HepG2 (cell line): ENCODE data around the gene TNK1. TPM values are rescaled to one million over a fixed set of nuclear protein-coding genes. Genes with fewer than 3 reads are reported as not detected.

Experiments used
- ATAC-seq: fragments of 200-7000 bp; cut with Tn5 transposase; 3 replicates; pipeline ENCODE4 v1.9.1; 2020; ENCODE audit warnings: mild to moderate bottlenecking, moderate library complexity
- BruUV-seq: library from RNA; stranded (reverse); fragments of 400-500 nt; replicated peaks from 2 replicates; lab custom pipeline; 2021; lab: Mats Ljungman, UMichigan
- CTCF ChIA-PET: fragments of 300-600 bp; formaldehyde crosslinking; extraction: SDS; loops from one replicate; lab custom pipeline; 2021; ENCODE audit warnings: low total read pairs, inconsistent platforms, low intra/inter-chr PET ratio; lab: Yijun Ruan, JAX
- POLR2A ChIA-PET: fragments of 350-600 bp; sonication (Branson Sonifier 250); formaldehyde crosslinking; loops from one replicate; lab custom pipeline; 2020; ENCODE audit warnings: antibody characterized with exemption, inconsistent platforms; lab: Yijun Ruan, JAX
- DNase-seq: peaks from one replicate; pipeline ENCODE4 v3.0.0-alpha.2; 2015; ENCODE audit warnings: low spot score
- FAIRE-seq: peaks from 3 replicates; lab custom pipeline; 2011; peaks lifted over from hg19 to GRCh38; lab: Jason Lieb, UNC
- H2AFZ ChIP-seq: one replicate; pipeline ENCODE4 v1.6.1; 2011; ENCODE audit warnings: low read length, inconsistent platforms
- H3K27ac ChIP-seq: fragments of 300-600 bp; 3 replicates; pipeline ENCODE4 v1.8.0; 2011; ENCODE audit warnings: mixed run types, mild to moderate bottlenecking, mixed read lengths, low read length, inconsistent platforms; ENCODE audit not compliant: insufficient read depth; ENCODE audit errors: extremely low read length
- H3K27me3 ChIP-seq, 2 experiments: fragments of 200-600 bp in 1 of 2; 2 replicates in 1 of 2; 3 replicates in 1 of 2; pipeline versions ENCODE4 v1.6.0 to v1.8.0; 2011; ENCODE audit warnings: low read length in 2 of 2, mild to moderate bottlenecking in 2 of 2, moderate library complexity in 2 of 2, inconsistent platforms in 1 of 2; ENCODE audit not compliant: insufficient read depth in 2 of 2, control insufficient read depth in 1 of 2
- H3K36me3 ChIP-seq, 2 experiments: fragments of 200-600 bp in 1 of 2; replicated peaks in 1 of 2; 2 replicates in 1 of 2; 3 replicates in 1 of 2; pipeline versions ENCODE4 v1.5.1 to v1.8.0; 2011; ENCODE audit warnings: low read length in 2 of 2, inconsistent platforms in 1 of 2; ENCODE audit not compliant: insufficient read depth in 2 of 2, control insufficient read depth in 1 of 2
- H3K4me1 ChIP-seq: 2 replicates; pipeline ENCODE4 v1.5.1; 2012; ENCODE audit warnings: low read length, inconsistent platforms; ENCODE audit not compliant: insufficient read depth
- H3K4me2 ChIP-seq: 2 replicates; pipeline ENCODE4 v1.6.0; 2011; ENCODE audit warnings: low read depth, low read length, inconsistent platforms
- H3K4me3 ChIP-seq, 3 experiments: fragments of 200-600 bp in 1 of 3; sonication (generic), shearing (Covaris generic) in 1 of 3; replicated peaks in 1 of 3; 2 replicates each; pipeline ENCODE4 v1.5.1; 2011 to 2016; ENCODE audit warnings: low read length in 3 of 3, inconsistent platforms in 2 of 3, low read depth in 2 of 3, mild to moderate bottlenecking in 2 of 3, control low read depth in 1 of 3, mixed read lengths in 1 of 3; ENCODE audit not compliant: insufficient read depth in 1 of 3
- H3K79me2 ChIP-seq: one replicate; pipeline ENCODE4 v1.6.1; 2011; ENCODE audit warnings: low read length, inconsistent platforms; ENCODE audit not compliant: insufficient read depth
- H3K9ac ChIP-seq: 2 replicates; pipeline ENCODE4 v1.6.0; 2011; ENCODE audit warnings: mild to moderate bottlenecking, low read depth, low read length, inconsistent platforms; ENCODE audit not compliant: insufficient read depth
- H3K9me3 ChIP-seq: 2 replicates; pipeline ENCODE4 v1.5.1; 2012; ENCODE audit warnings: mild to moderate bottlenecking, low read length
- H4K20me1 ChIP-seq: 2 replicates; pipeline ENCODE4 v1.6.0; 2011; ENCODE audit warnings: inconsistent platforms, mild to moderate bottlenecking, low read length, moderate library complexity; ENCODE audit not compliant: insufficient read depth
- CTCF ChIP-seq: sonication (generic); formaldehyde crosslinking; IDR thresholded peaks from 2 replicates; pipeline ENCODE4 v1.5.0; 2020; ENCODE audit warnings: mild to moderate bottlenecking, missing genetic modification reagents, moderate library complexity
- STAG1 ChIP-seq: sonication (generic); formaldehyde crosslinking; IDR thresholded peaks from 2 replicates; pipeline ENCODE4 v1.4.0; 2020; ENCODE audit warnings: missing genetic modification reagents
- ZFP82 ChIP-seq: sonication (generic); formaldehyde crosslinking; IDR thresholded peaks from 2 replicates; pipeline ENCODE4 v1.5.1; 2020; ENCODE audit warnings: mild to moderate bottlenecking, missing genetic modification reagents, borderline replicate concordance
- ZNF337 ChIP-seq: sonication (generic); formaldehyde crosslinking; IDR thresholded peaks from 2 replicates; pipeline ENCODE4 v1.5.1; 2020; ENCODE audit warnings: missing genetic modification reagents, low read depth, mild to moderate bottlenecking, borderline replicate concordance
- ZNF343 ChIP-seq: sonication (generic); formaldehyde crosslinking; IDR thresholded peaks from 2 replicates; pipeline ENCODE4 v1.4.0; 2020; ENCODE audit warnings: mild to moderate bottlenecking, missing genetic modification reagents
- ZNF619 ChIP-seq: sonication (generic); formaldehyde crosslinking; IDR thresholded peaks from 2 replicates; pipeline ENCODE4 v1.4.0; 2020; ENCODE audit warnings: mild to moderate bottlenecking, missing genetic modification reagents
- ZNF652 ChIP-seq: IDR thresholded peaks from 2 replicates; pipeline ENCODE4 v1.6.1; 2016; ENCODE audit warnings: low read depth, borderline replicate concordance
- WGBS: methylation state at CpG from one replicate; pipeline ENCODE4 v1.1.6; 2017; ENCODE audit warnings: low lambda C conversion rate; 5-methylcytosine and 5-hydroxymethylcytosine counted together
- in situ Hi-C: cut with HindIII; loops from 2 replicates; pipeline ENCODE4 v1.10.0; 2017; ENCODE audit warnings: low pct_unique_long_range_greater_than_20kb; ENCODE audit not compliant: extremely low pct_ligation_motif_present
- intact Hi-C: fragments of 100-400 bp; cut with micrococcal nuclease; formaldehyde crosslinking; loops from one replicate; pipeline ENCODE4 v1.10.0; 2022; ENCODE audit not compliant: unreplicated experiment
- polyA plus RNA-seq, 8 experiments: library from polyadenylated mRNA; depleted of rRNA in 3 of 8; stranded (reverse) in 7 of 8; unstranded in 1 of 8; fragments of >200 nt; fragmentation: Illumina TruSeq in 4 of 8; extraction: Trizol in 4 of 8; gene quantifications; 2 replicates each; pipeline versions ENCODE4 v1.2.1 to v1.2.3, GENCODE V29; 2011 to 2016; ENCODE audit warnings: low read depth in 4 of 8, missing spikeins in 1 of 8, mixed read lengths in 1 of 8; ENCODE audit not compliant: insufficient read depth in 1 of 8
- total RNA-seq, 5 experiments: library from RNA; depleted of rRNA; stranded (reverse); fragments of >200 nt; fragmentation: Illumina TruSeq; extraction: Trizol; gene quantifications; 2 replicates each; pipeline ENCODE4 v1.2.3, GENCODE V29; 2016; ENCODE audit warnings: low read depth in 1 of 5
- TF ChIP-seq, protein P1 (sequence below): sonication (generic); formaldehyde crosslinking; IDR thresholded peaks from 2 replicates; pipeline ENCODE4 v1.4.0; 2020; ENCODE audit warnings: missing genetic modification reagents

Gene TNK1
- total and polyA plus RNA-seq, 2 of the 13 experiments (the other 11 are each of a cell fraction or from before 2014, with no cell fraction given) = 2.0 to 3.5 TPM

GRCh38 chr17:7416323-7416722, 35.4 kb downstream of the TNK1 start:
- DNase-seq (no peak), ATAC-seq (no peak), FAIRE-seq (no peak)
- ChIA-PET POLR2A (no interaction called here), CTCF (no interaction called here)
- H2AFZ ChIP-seq = no peak overlapping the region
- WGBS = 48% methylated on average over 5 of the region's 6 CpGs
- H3K79me2 ChIP-seq = no peaks in the 10 kb centered on the region
- no peaks in the 10 kb centered on the region for H3K9me3 ChIP-seq
- no TSS peak for BruUV-seq
- intact Hi-C loops = no loop called here
- peaks cover 1 to 5% of the 10 kb centered on the region in 2 experiments; a peak in 1 of 5 replicates for H3K27me3 ChIP-seq
- no peaks in the 10 kb centered on the region for H3K36me3 ChIP-seq
- H3K9ac ChIP-seq = no peak overlapping the region
- in situ Hi-C loops = no loop called here
- H3K4me1 ChIP-seq = 0 out of 2 replicates have a peak, but pooled peaks cover 13% of the 10 kb centered on the region
- TF ChIP-seq STAG1 (CRISPR knock-in tag) = peak; percentile 39
- TF ChIP-seq ZNF343 (CRISPR knock-in tag) = no peak
- TF ChIP-seq ZNF619 (CRISPR knock-in tag) = no peak
- peak; percentile 40 for TF ChIP-seq CTCF
- TF ChIP-seq, all 625 proteins: peak for 2
- H3K4me3 ChIP-seq = no peak overlapping the region
- no peak overlapping the region for H3K4me2 ChIP-seq
- no peaks in the 10 kb centered on the region for H4K20me1 ChIP-seq
- H3K27ac ChIP-seq = no peak overlapping the region

DNA sequence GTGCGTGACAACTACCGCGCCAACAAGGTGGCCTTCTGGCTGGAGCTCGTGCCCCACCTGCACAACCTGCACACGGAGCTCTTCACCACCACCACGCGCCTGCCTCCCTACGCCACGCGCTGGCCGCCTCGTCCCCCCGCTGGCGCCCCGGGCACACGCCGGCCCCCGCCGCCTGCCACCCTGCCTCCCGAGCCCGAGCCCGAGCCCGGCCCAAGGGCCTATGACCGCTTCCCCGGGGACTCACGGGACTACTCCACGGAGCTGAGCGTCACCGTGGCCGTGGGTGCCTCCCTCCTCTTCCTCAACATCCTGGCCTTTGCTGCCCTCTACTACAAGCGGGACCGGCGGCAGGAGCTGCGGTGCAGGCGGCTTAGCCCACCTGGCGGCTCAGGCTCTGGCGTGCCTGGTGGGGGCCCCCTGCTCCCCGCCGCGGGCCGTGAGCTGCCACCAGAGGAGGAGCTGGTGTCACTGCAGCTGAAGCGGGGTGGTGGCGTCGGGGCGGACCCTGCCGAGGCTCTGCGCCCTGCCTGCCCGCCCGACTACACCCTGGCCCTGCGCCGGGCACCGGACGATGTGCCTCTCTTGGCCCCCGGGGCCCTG, 36.3 kb downstream of the TNK1 start:
- H3K36me3 ChIP-seq = no peaks in the 10 kb centered on the region
- FAIRE-seq (no peak), ATAC-seq (no peak), DNase-seq (no peak)
- no peak overlapping the region for H2AFZ ChIP-seq
- peaks cover 1 to 5% of the 10 kb centered on the region in 2 experiments; a peak in 1 of 5 replicates for H3K27me3 ChIP-seq
- 95% methylated on average over 50 of the region's 54 CpGs for WGBS
- no peaks in the 10 kb centered on the region for H3K9me3 ChIP-seq
- in situ Hi-C loops = no loop called here
- ChIA-PET POLR2A (no interaction called here), CTCF (no interaction called here)
- H3K27ac ChIP-seq = no peak overlapping the region
- H4K20me1 ChIP-seq = no peaks in the 10 kb centered on the region
- no peaks in the 10 kb centered on the region for H3K79me2 ChIP-seq
- intact Hi-C loops = no loop called here
- no peak overlapping the region for H3K4me3 ChIP-seq
- H3K9ac ChIP-seq = no peak overlapping the region
- 0 out of 2 replicates have a peak, but pooled peaks cover 13% of the 10 kb centered on the region for H3K4me1 ChIP-seq
- no TSS peak for BruUV-seq
- H3K4me2 ChIP-seq = no peak overlapping the region
- TF ChIP-seq, protein P1, sequence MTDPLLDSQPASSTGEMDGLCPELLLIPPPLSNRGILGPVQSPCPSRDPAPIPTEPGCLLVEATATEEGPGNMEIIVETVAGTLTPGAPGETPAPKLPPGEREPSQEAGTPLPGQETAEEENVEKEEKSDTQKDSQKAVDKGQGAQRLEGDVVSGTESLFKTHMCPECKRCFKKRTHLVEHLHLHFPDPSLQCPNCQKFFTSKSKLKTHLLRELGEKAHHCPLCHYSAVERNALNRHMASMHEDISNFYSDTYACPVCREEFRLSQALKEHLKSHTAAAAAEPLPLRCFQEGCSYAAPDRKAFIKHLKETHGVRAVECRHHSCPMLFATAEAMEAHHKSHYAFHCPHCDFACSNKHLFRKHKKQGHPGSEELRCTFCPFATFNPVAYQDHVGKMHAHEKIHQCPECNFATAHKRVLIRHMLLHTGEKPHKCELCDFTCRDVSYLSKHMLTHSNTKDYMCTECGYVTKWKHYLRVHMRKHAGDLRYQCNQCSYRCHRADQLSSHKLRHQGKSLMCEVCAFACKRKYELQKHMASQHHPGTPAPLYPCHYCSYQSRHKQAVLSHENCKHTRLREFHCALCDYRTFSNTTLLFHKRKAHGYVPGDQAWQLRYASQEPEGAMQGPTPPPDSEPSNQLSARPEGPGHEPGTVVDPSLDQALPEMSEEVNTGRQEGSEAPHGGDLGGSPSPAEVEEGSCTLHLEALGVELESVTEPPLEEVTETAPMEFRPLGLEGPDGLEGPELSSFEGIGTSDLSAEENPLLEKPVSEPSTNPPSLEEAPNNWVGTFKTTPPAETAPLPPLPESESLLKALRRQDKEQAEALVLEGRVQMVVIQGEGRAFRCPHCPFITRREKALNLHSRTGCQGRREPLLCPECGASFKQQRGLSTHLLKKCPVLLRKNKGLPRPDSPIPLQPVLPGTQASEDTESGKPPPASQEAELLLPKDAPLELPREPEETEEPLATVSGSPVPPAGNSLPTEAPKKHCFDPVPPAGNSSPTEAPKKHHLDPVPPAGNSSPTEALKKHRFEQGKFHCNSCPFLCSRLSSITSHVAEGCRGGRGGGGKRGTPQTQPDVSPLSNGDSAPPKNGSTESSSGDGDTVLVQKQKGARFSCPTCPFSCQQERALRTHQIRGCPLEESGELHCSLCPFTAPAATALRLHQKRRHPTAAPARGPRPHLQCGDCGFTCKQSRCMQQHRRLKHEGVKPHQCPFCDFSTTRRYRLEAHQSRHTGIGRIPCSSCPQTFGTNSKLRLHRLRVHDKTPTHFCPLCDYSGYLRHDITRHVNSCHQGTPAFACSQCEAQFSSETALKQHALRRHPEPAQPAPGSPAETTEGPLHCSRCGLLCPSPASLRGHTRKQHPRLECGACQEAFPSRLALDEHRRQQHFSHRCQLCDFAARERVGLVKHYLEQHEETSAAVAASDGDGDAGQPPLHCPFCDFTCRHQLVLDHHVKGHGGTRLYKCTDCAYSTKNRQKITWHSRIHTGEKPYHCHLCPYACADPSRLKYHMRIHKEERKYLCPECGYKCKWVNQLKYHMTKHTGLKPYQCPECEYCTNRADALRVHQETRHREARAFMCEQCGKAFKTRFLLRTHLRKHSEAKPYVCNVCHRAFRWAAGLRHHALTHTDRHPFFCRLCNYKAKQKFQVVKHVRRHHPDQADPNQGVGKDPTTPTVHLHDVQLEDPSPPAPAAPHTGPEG (CRISPR knock-in tag) = no peak
- no peak for TF ChIP-seq ZFP82 (CRISPR knock-in tag)
- TF ChIP-seq ZNF337 (CRISPR knock-in tag) = no peak
- TF ChIP-seq ZNF652 (CRISPR knock-in tag) = no peak
